ENCODE data around the gene SENP2. TPM values are rescaled to one million over a fixed set of nuclear protein-coding genes. Genes with fewer than 3 reads are reported as not detected.

SENP2 gene
- total and polyA plus RNA-seq, 9 of the 15 experiments (the other 6 are each of a cell fraction or from before 2014, with no cell fraction given), result 11.8 to 67.1 (median 41.1) TPM

DNA sequence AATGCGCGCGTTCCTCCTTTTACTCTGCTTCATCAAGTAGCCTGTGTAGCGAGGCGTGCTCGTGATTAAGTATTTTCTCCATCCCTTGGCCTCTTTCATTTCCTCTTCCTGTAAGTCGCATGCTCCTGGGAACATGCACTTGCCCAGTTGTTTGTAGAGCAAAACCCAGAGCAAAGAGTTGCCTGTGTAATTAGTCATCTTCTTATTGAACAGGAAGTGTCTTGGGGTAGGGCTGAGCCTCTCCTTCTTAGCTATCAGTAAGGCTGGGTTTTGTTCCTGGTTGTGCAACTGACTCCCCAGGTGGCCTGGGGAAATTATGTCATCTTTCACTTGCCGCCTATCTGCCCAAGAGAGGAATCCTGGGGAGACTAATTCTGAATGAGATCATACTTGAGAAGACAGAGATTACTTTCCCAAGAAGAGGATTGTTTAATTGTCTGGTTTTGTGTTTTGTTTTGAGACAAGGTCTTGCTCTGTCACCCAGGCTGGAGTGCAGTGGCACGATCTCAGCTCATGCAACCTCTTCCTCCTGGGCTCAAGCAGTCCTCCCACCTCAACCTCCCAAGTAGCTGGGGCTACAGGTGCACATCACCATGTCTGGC is 48.6 kb upstream of the SENP2 start (continued):
- TF ChIP-seq, protein P1, sequence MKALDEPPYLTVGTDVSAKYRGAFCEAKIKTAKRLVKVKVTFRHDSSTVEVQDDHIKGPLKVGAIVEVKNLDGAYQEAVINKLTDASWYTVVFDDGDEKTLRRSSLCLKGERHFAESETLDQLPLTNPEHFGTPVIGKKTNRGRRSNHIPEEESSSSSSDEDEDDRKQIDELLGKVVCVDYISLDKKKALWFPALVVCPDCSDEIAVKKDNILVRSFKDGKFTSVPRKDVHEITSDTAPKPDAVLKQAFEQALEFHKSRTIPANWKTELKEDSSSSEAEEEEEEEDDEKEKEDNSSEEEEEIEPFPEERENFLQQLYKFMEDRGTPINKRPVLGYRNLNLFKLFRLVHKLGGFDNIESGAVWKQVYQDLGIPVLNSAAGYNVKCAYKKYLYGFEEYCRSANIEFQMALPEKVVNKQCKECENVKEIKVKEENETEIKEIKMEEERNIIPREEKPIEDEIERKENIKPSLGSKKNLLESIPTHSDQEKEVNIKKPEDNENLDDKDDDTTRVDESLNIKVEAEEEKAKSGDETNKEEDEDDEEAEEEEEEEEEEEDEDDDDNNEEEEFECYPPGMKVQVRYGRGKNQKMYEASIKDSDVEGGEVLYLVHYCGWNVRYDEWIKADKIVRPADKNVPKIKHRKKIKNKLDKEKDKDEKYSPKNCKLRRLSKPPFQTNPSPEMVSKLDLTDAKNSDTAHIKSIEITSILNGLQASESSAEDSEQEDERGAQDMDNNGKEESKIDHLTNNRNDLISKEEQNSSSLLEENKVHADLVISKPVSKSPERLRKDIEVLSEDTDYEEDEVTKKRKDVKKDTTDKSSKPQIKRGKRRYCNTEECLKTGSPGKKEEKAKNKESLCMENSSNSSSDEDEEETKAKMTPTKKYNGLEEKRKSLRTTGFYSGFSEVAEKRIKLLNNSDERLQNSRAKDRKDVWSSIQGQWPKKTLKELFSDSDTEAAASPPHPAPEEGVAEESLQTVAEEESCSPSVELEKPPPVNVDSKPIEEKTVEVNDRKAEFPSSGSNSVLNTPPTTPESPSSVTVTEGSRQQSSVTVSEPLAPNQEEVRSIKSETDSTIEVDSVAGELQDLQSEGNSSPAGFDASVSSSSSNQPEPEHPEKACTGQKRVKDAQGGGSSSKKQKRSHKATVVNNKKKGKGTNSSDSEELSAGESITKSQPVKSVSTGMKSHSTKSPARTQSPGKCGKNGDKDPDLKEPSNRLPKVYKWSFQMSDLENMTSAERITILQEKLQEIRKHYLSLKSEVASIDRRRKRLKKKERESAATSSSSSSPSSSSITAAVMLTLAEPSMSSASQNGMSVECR (CRISPR knock-in tag; IDR thresholded peaks at IDR 0.05), result no peak
- TF ChIP-seq KDM2B (CRISPR knock-in tag; IDR thresholded peaks at IDR 0.05) (no peak), MXI1 (IDR thresholded peaks at IDR 0.05; ENCODE audit: low read depth, low read length) (no peak), POU5F1 (IDR thresholded peaks at IDR 0.05; ENCODE audit: borderline replicate concordance, low read depth, low read length, partially characterized antibody) (no peak), TCF7L2 (IDR thresholded peaks at IDR 0.05; ENCODE audit: low read depth, low read length) (no peak), TBP (optimal IDR thresholded peaks at IDR 0.05; ENCODE audit: low read depth, low read length) (peak; percentile 35), KDM1A (IDR thresholded peaks at IDR 0.05) (peak in 1 of 2 experiments; percentile 39; a peak in 1 of 4 replicates), PML (IDR thresholded peaks at IDR 0.05; ENCODE audit: low read length) (no peak), JUND (IDR thresholded peaks at IDR 0.05; ENCODE audit: borderline replicate concordance, low read depth, low read length) (peak; percentile 93), JUND (tag; IDR thresholded peaks at IDR 0.05; ENCODE audit: borderline replicate concordance, low read depth, low read length) (peak; percentile 94), SOX6 (IDR thresholded peaks at IDR 0.05) (peak; percentile 83), ZBTB1 (CRISPR knock-in tag; IDR thresholded peaks at IDR 0.05; ENCODE audit: borderline replicate concordance, low read depth) (no peak), LEF1 (IDR thresholded peaks at IDR 0.05) (no peak), RFX1 (IDR thresholded peaks at IDR 0.05) (no peak), POLR2AphosphoS2 (IDR thresholded peaks at IDR 0.05; ENCODE audit: low read length) (no peak), ZBTB17 (CRISPR knock-in tag; IDR thresholded peaks at IDR 0.05) (no peak)
- TF ChIP-seq, protein P2, sequence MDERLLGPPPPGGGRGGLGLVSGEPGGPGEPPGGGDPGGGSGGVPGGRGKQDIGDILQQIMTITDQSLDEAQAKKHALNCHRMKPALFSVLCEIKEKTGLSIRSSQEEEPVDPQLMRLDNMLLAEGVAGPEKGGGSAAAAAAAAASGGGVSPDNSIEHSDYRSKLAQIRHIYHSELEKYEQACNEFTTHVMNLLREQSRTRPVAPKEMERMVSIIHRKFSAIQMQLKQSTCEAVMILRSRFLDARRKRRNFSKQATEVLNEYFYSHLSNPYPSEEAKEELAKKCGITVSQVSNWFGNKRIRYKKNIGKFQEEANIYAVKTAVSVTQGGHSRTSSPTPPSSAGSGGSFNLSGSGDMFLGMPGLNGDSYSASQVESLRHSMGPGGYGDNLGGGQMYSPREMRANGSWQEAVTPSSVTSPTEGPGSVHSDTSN (CRISPR knock-in tag; IDR thresholded peaks at IDR 0.05; ENCODE audit: low read depth), result no peak
- TF ChIP-seq, protein P2 (tag; conservative IDR thresholded peaks at IDR 0.05; ENCODE audit: low read depth), result peak; percentile 51
- TF ChIP-seq, protein P3, sequence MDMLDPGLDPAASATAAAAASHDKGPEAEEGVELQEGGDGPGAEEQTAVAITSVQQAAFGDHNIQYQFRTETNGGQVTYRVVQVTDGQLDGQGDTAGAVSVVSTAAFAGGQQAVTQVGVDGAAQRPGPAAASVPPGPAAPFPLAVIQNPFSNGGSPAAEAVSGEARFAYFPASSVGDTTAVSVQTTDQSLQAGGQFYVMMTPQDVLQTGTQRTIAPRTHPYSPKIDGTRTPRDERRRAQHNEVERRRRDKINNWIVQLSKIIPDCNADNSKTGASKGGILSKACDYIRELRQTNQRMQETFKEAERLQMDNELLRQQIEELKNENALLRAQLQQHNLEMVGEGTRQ (CRISPR knock-in tag; IDR thresholded peaks at IDR 0.05), result no peak
- TF ChIP-seq, protein P4, sequence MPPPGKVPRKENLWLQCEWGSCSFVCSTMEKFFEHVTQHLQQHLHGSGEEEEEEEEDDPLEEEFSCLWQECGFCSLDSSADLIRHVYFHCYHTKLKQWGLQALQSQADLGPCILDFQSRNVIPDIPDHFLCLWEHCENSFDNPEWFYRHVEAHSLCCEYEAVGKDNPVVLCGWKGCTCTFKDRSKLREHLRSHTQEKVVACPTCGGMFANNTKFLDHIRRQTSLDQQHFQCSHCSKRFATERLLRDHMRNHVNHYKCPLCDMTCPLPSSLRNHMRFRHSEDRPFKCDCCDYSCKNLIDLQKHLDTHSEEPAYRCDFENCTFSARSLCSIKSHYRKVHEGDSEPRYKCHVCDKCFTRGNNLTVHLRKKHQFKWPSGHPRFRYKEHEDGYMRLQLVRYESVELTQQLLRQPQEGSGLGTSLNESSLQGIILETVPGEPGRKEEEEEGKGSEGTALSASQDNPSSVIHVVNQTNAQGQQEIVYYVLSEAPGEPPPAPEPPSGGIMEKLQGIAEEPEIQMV (tag; conservative IDR thresholded peaks at IDR 0.05; ENCODE audit: low read depth), result no peak
